ENCODE data around the gene EEF1A2. TPM values are rescaled to one million over a fixed set of nuclear protein-coding genes. Genes with fewer than 3 reads are reported as not detected.

The EEF1A2 gene
- 1 to 10 TPM; 1.1 to 7.2 (median 1.7) TPM for total RNA-seq (2021; fragmentation: NEBNext Ultra II Directional; extraction: Animal tissue kit (Norgen Biotek cat#: 25700))
- long read RNA-seq, result 0 reads

GRCh38 chr20:63498960-63499337 lies at the start of gene EEF1A2:
Gene EEF1A2 (minus strand): TSS chr20:63499083. CDS start chr20:63497763, 1,320 bp downstream.
- no peak within 1 kb of the TSS for H3K4me3 Mint-ChIP-seq
- peak; percentile 13; the same call in 1 of the 2 replicates for TF ChIP-seq CTCF (IDR thresholded peaks at IDR 0.05)
- H3K9me3 Mint-ChIP-seq, result peaks cover under 1% of the 10 kb centered on the region; the same call in 1 of the 2 replicates
- no peak for DNase-seq
- H3K27ac Mint-ChIP-seq, result no peak within 1 kb of the TSS
- H3K27me3 Mint-ChIP-seq (ENCODE audit: insufficient read depth), result peaks cover 3% of the 10 kb centered on the region; the same call in 1 of the 2 replicates
- no peaks in the 10 kb centered on the region for H3K4me1 Mint-ChIP-seq (ENCODE audit: low read depth)
- H3K36me3 Mint-ChIP-seq (ENCODE audit: low read depth), result no peaks in the 10 kb centered on the region

GRCh38 chr20:63548542-63548941 lies 49.7 kb upstream of the EEF1A2 start:
- no peak for DNase-seq
- H3K27ac Mint-ChIP-seq, result no peak overlapping the region

DNA sequence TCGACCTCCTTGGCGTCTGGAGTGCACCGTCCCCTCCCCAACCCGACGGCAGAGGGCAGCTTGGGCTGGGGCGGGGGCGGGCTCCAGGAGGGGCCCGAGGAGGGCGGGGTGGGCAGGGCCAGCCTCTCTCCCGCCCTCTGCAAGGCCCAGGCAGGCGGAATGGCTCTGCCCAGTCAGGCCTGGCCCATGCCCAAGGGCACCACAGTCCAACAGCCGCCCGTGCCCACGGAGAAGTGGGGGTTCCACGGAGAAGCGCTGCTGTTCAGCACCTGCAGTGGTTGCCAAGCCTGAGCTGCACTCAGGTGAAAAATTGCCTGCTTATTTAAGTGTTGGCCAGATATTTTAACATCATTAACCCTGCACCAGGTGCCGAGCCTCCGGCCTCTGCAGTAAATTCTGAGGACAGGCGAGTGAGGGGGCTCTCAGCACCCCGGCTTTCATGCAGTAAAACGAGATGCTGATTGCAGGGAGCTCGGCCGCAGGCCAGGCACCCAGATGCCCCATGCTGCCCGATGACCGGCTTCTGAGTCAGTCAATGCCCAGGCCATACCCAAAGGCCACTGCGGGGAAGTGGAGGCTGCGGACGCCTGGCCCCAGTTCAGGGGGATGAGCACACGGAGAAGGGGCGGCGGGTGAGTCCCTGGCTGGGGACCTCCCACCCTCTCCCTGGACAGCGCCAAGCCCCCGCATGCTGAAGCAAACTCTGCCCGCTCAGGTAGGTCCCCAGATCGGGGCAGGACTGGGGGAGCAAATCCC lies 49.0 kb upstream of the EEF1A2 start, which contains the start of gene SRMS:
Gene SRMS (minus strand): TSS at position 25 of the 756 bp plus-strand sequence. CDS start 286 bp downstream, outside the sequence.
- DNase-seq, result no peak
- Mint-ChIP-seq H3K36me3 (ENCODE audit: low read depth) (no peaks in the 10 kb centered on the region), H3K27me3 (ENCODE audit: insufficient read depth) (peaks cover 21% of the 10 kb centered on the region), H3K27ac (no peak within 1 kb of the TSS), H3K4me3 (no peak within 1 kb of the TSS), H3K9me3 (no peaks in the 10 kb centered on the region), H3K4me1 (ENCODE audit: low read depth) (peaks cover 5% of the 10 kb centered on the region)
- no peak for TF ChIP-seq CTCF (IDR thresholded peaks at IDR 0.05)

More at GRCh38 chr20:63548542-63548941, 49.7 kb upstream of the EEF1A2 start:
- no peak for TF ChIP-seq CTCF (IDR thresholded peaks at IDR 0.05)
- H3K27me3 Mint-ChIP-seq (ENCODE audit: insufficient read depth), result peaks cover 20% of the 10 kb centered on the region
- no peaks in the 10 kb centered on the region for H3K9me3 Mint-ChIP-seq
- H3K4me1 Mint-ChIP-seq (ENCODE audit: low read depth), result peaks cover 5% of the 10 kb centered on the region
- H3K36me3 Mint-ChIP-seq (ENCODE audit: low read depth), result no peaks in the 10 kb centered on the region
- no peak overlapping the region for H3K4me3 Mint-ChIP-seq

DNA sequence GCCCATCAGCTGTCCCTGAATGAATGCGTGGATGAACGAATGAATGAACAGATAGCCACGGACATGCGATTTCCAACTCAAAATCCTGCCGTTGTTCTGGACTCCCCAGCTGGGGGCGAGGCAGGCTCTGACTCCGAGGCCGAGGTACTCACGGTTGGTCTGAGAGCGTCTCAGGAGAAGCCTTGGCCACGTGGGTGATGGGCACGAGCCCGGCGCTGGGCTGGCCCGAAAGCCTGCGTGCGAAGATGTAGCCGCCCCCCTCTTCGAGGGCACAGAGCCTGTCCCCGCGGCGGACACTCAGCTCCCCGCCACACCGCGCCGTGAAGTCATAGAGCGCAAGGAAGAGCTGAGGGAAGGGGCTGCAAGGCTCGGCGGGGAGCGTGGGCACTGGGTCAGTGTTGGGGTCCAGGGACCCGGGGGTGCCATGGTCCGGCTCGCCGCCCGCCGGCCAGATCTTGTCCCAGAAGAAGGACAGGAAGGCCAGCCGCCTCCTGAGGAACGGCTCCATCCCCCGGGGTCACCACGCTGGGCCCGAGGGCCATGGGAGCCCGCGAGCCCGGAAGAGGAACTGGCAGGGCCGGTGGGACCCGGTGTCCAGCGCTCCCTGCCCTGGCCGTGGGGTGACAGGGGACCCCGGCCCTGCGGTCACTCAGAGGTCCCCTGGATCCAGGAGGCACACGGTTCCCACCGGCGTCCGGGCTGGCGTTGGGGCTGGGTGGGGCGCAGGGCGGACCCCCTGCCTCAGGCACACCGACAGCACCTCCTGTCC lies 48.3 kb upstream of the EEF1A2 start:
- DNase-seq, result no peak
- no peak for TF ChIP-seq CTCF (IDR thresholded peaks at IDR 0.05)
- Mint-ChIP-seq H3K27ac (no peak overlapping the region), H3K9me3 (no peaks in the 10 kb centered on the region), H3K36me3 (ENCODE audit: low read depth) (no peaks in the 10 kb centered on the region), H3K27me3 (ENCODE audit: insufficient read depth) (peaks cover 22% of the 10 kb centered on the region), H3K4me1 (ENCODE audit: low read depth) (peaks cover 5% of the 10 kb centered on the region), H3K4me3 (no peak overlapping the region)

- no peak for TF ChIP-seq CTCF (IDR thresholded peaks at IDR 0.05)
- Mint-ChIP-seq H3K4me1 (ENCODE audit: low read depth) (peaks cover 5% of the 10 kb centered on the region), H3K9me3 (no peaks in the 10 kb centered on the region), H3K36me3 (ENCODE audit: low read depth) (no peaks in the 10 kb centered on the region), H3K4me3 (no peak overlapping the region), H3K27me3 (ENCODE audit: insufficient read depth) (peaks cover 22% of the 10 kb centered on the region), H3K27ac (no peak overlapping the region)
- DNase-seq, result no peak
Measured at GRCh38 chr20:63546256-63546955, 47.5 kb upstream of the EEF1A2 start.

All from HFFc6 (cell line).